ENCODE results near the gene PPP1R12B.
"Not testable (repeated sequence)": the region's sequence is repeated elsewhere in the genome, so short reads cannot be mapped to it uniquely, and the experiment has no call there.

- not testable (repeated sequence) for TF ChIP-seq EP300, CTCF (IDR thresholded peaks at IDR 0.05)
Observed at GRCh38 chr1:202456372-202457169, 108.1 kb downstream of the PPP1R12B start.

All from ovary (tissue), 3 donors.